T-helper 2 cell treated with Interferon-gamma antibody and Interleukin-4, amounts not matched to agents 5 μg/mL and 100 μg/mL, for 36 hours (primary cell): ENCODE measurements around the gene FOXN3.

Experiments
- DNase-seq: peaks from one replicate; pipeline ENCODE4 v3.0.0; 2021; ENCODE audit warnings: low spot score
- H3K27ac Mint-ChIP-seq: one replicate; pipeline ENCODE4 v1.8.0; 2021; ENCODE audit warnings: mild to moderate bottlenecking, mixed read lengths
- H3K27me3 Mint-ChIP-seq: one replicate; pipeline ENCODE4 v1.8.0; 2021; ENCODE audit warnings: low read depth, mixed read lengths
- H3K36me3 Mint-ChIP-seq: one replicate; pipeline ENCODE4 v1.8.0; 2021; ENCODE audit warnings: low read depth, mixed read lengths
- H3K4me1 Mint-ChIP-seq: one replicate; pipeline ENCODE4 v1.8.0; 2021; ENCODE audit warnings: low read depth, mixed read lengths
- H3K4me3 Mint-ChIP-seq: one replicate; pipeline ENCODE4 v1.8.0; 2022; ENCODE audit warnings: mild to moderate bottlenecking, moderate library complexity, mixed read lengths
- H3K9me3 Mint-ChIP-seq: one replicate; pipeline ENCODE4 v1.8.0; 2021; ENCODE audit warnings: mixed read lengths

The FOXN3 gene

DNA sequence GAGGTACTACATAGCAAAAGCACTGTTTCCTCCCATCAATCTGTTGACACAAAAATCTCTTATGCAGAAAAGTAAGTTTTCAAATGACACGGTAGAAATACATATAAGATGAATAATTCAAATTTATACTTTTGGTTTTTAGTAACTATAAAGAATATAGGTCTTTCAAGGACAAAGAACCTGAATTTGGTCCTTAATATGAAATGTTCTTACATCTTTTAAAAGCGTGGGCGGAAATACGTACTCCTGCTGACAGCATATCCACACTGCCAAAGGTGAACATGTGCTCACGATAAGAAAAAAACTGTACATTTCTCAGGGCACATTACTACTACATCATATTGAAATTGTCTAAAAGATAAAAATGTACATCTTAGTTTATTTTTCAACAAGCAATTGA, 127.6 kb downstream of the FOXN3 start:
- H3K36me3 Mint-ChIP-seq: peaks cover 10% of the 10 kb centered on the region
- H3K27me3 Mint-ChIP-seq: no peaks in the 10 kb centered on the region
- peaks cover 35% of the 10 kb centered on the region for H3K4me1 Mint-ChIP-seq
- no peaks in the 10 kb centered on the region for H3K9me3 Mint-ChIP-seq
- no peak overlapping the region for H3K4me3 Mint-ChIP-seq
- no peak overlapping the region for H3K27ac Mint-ChIP-seq
- DNase-seq: no peak

DNA sequence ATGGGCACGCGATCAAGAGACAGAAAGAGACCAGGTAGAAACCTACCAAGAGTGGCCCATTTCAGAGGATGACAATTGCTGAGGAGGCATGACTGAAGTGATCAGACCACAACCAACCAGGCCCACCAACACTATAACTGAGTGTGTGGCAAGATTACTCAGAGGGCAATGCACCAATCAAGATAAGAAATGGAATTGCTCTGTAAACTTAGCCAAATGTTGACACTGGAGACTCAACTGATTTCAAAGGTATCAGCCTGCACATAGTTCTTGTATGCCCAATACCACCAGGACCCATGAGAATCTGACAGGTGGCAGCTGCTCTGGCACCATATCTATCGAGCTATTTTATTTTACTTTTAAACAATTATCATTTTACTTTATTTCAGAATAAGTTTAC, 128.9 kb downstream of the FOXN3 start:
- Mint-ChIP-seq H3K4me3 (no peak overlapping the region), H3K4me1 (peaks cover 41% of the 10 kb centered on the region), H3K27me3 (no peaks in the 10 kb centered on the region), H3K27ac (peak overlapping the region; percentile 46), H3K9me3 (no peaks in the 10 kb centered on the region), H3K36me3 (peaks cover 12% of the 10 kb centered on the region)
- DNase-seq: no peak

GRCh38 chr14:89284333-89285058, 132.5 kb downstream of the FOXN3 start:
- H3K27me3 Mint-ChIP-seq: no peaks in the 10 kb centered on the region
- H3K4me1 Mint-ChIP-seq: peaks cover 53% of the 10 kb centered on the region
- peak overlapping the region; percentile 28 for H3K4me3 Mint-ChIP-seq
- DNase-seq: no peak
- no peaks in the 10 kb centered on the region for H3K9me3 Mint-ChIP-seq
- H3K36me3 Mint-ChIP-seq: peaks cover 32% of the 10 kb centered on the region
- no peak overlapping the region for H3K27ac Mint-ChIP-seq

DNA sequence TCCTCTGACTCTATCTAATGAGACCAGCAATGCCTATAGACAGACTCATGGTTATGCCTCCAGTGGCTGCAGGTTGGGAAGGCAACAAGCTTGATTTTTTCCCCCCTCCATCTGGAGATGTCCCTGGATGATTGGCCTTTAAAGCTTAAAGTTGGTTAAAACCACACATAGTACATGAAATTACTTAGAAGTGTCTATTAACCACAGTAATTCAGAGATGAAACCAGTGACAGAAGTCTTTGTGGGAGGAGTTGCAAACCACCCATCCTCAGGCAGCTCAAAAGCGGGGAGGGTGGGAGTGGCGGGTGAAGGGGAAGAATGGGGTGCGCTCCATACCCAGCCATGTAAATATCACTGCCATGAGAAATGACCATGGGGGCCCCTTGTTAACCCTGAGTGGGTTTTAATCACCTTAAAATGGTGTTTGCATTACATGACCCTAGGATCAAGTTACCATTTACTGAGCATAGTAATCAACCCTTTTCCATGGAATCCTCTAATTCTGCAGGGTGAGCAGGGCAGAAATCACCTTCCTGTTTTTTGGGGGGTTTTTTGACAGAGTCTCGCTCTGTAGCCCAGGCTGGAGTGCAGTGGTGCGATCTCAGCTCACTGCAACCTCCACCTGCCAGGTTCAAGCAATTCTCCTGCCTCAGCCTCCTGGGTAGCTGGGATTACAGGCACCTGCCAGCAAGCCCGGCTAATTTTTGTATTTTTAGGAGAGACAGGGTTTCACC, 133.5 kb downstream of the FOXN3 start:
- DNase-seq: peak; percentile 51
- Mint-ChIP-seq H3K27me3 (no peaks in the 10 kb centered on the region), H3K4me3 (peak overlapping the region; percentile 32), H3K27ac (peak overlapping the region; percentile 31), H3K9me3 (no peaks in the 10 kb centered on the region), H3K36me3 (peaks cover 39% of the 10 kb centered on the region), H3K4me1 (peaks cover 62% of the 10 kb centered on the region)

- Mint-ChIP-seq H3K36me3 (peaks cover 44% of the 10 kb centered on the region), H3K27ac (no peak overlapping the region), H3K4me1 (peaks cover 63% of the 10 kb centered on the region), H3K4me3 (no peak overlapping the region), H3K27me3 (no peaks in the 10 kb centered on the region), H3K9me3 (no peaks in the 10 kb centered on the region)
- no peak for DNase-seq
These were observed 134.8 kb downstream of the FOXN3 start for GRCh38 chr14:89282191-89282590.

DNA sequence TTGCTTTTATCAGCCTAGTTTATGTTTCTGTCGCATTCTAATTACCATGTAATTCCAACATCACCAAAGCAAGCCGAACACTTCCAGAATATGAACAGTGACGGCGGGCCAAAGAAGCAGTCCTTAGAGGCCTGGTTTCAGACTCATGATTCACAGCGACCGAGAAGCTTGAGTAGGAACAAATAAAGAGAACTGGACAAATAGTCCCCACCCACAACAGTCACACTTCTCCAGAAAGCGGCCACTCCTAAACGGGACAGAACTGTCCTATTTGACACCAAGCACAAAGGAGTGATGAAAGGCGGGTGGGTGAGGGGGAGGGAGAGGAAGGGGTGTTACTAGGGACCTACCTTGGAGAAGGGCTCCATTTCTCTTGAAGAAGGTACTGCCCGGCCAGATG, 136.4 kb downstream of the FOXN3 start:
- Mint-ChIP-seq H3K4me1 (peaks cover 67% of the 10 kb centered on the region), H3K4me3 (no peak overlapping the region), H3K27me3 (no peaks in the 10 kb centered on the region), H3K9me3 (no peaks in the 10 kb centered on the region), H3K36me3 (peaks cover 47% of the 10 kb centered on the region), H3K27ac (no peak overlapping the region)
- no peak for DNase-seq

- Mint-ChIP-seq H3K27ac (peak overlapping the region; percentile 5), H3K9me3 (no peaks in the 10 kb centered on the region), H3K4me3 (no peak overlapping the region), H3K27me3 (no peaks in the 10 kb centered on the region), H3K36me3 (peaks cover 50% of the 10 kb centered on the region), H3K4me1 (peaks cover 72% of the 10 kb centered on the region)
- no peak for DNase-seq
These were observed 137.3 kb downstream of the FOXN3 start for GRCh38 chr14:89279649-89280232.

DNA sequence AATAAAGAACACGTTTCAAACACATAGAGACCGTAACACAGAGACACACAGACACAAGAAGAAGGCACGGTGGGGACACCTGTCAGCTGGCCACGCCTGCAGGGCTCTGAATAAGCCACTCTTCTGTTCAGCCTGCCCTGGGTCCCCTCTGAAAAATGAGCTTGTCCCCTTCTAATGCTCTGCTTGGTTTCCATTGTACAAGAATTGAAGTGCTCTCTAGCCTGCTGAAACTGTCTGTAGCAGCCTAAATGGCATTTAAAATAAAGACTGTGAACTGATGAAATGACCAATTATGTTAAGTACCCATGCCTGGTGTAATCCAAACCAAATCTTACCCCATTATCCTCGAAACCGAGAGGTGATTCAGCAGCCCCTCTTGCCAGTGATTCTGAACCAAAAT, 139.8 kb downstream of the FOXN3 start:
- Mint-ChIP-seq H3K4me1 (peaks cover 67% of the 10 kb centered on the region), H3K9me3 (no peaks in the 10 kb centered on the region), H3K36me3 (peaks cover 55% of the 10 kb centered on the region), H3K27ac (peak overlapping the region; percentile 68), H3K4me3 (no peak overlapping the region), H3K27me3 (no peaks in the 10 kb centered on the region)
- no peak for DNase-seq

GRCh38 chr14:89276424-89276975, 140.5 kb downstream of the FOXN3 start:
- H3K36me3 Mint-ChIP-seq: peaks cover 50% of the 10 kb centered on the region
- peak overlapping the region; percentile 78 for H3K27ac Mint-ChIP-seq
- H3K27me3 Mint-ChIP-seq: no peaks in the 10 kb centered on the region
- peak; percentile 93 for DNase-seq
- H3K9me3 Mint-ChIP-seq: no peaks in the 10 kb centered on the region
- peak overlapping the region; percentile 55 for H3K4me3 Mint-ChIP-seq
- H3K4me1 Mint-ChIP-seq: peaks cover 60% of the 10 kb centered on the region

- Mint-ChIP-seq H3K36me3 (peaks cover 14% of the 10 kb centered on the region), H3K27ac (no peak overlapping the region), H3K4me3 (no peak overlapping the region), H3K4me1 (peaks cover 31% of the 10 kb centered on the region), H3K27me3 (no peaks in the 10 kb centered on the region), H3K9me3 (no peaks in the 10 kb centered on the region)
- no peak for DNase-seq
These were observed 146.4 kb downstream of the FOXN3 start for GRCh38 chr14:89270439-89271227.

- Mint-ChIP-seq H3K36me3 (peaks cover 13% of the 10 kb centered on the region), H3K27ac (no peak overlapping the region), H3K4me1 (peaks cover 23% of the 10 kb centered on the region), H3K4me3 (no peak overlapping the region), H3K9me3 (no peaks in the 10 kb centered on the region), H3K27me3 (no peaks in the 10 kb centered on the region)
- DNase-seq: no peak
These were observed 147.6 kb downstream of the FOXN3 start for GRCh38 chr14:89269404-89269803.

GRCh38 chr14:89268514-89268913, 148.5 kb downstream of the FOXN3 start:
- no peaks in the 10 kb centered on the region for H3K27me3 Mint-ChIP-seq
- peaks cover 18% of the 10 kb centered on the region for H3K4me1 Mint-ChIP-seq
- H3K4me3 Mint-ChIP-seq: no peak overlapping the region
- H3K36me3 Mint-ChIP-seq: peaks cover 13% of the 10 kb centered on the region
- H3K27ac Mint-ChIP-seq: no peak overlapping the region
- DNase-seq: no peak
- H3K9me3 Mint-ChIP-seq: no peaks in the 10 kb centered on the region

DNA sequence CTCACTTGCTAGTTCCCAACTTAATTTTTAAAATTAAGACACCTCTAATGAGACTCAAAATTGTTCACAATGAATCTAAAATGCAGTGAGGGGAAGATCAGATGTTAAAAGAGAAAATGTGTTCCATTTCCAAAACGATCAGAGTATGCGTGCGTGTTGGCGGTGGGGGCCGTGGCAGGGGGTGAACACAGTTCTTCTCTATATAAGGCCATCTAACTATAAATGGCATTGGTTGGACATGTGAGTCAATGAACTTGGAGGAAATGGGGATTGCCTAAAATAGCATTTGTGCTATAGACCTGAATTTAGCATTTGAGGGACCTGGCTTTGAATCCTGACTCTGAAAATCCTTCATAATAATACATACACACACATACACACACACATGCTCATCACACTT, 149.4 kb downstream of the FOXN3 start:
- Mint-ChIP-seq H3K27me3 (no peaks in the 10 kb centered on the region), H3K9me3 (no peaks in the 10 kb centered on the region), H3K4me1 (peaks cover 12% of the 10 kb centered on the region), H3K36me3 (peaks cover 9% of the 10 kb centered on the region), H3K4me3 (no peak overlapping the region), H3K27ac (no peak overlapping the region)
- DNase-seq: no peak
